Gastrocnemius medialis (tissue), 4 donors: ENCODE data around the gene MXRA8.

ENCODE experiments used
- POLR2A ChIP-seq, 2 donors: fragments of 450-650 bp; IDR thresholded peaks; one replicate each; pipeline ENCODE4 v1.6.1; 2017; ENCODE audit warnings: antibody characterized with exemption in 2 of 2, mild to moderate bottlenecking in 2 of 2, moderate library complexity in 2 of 2
- TF ChIP-seq, protein P1 (sequence below), 5 experiments: fragments of 450-650 bp in 3 of 5; fragments of 200-600 bp in 2 of 5; sonication (generic) in 2 of 5; IDR thresholded peaks in 4 of 5; conservative IDR thresholded peaks in 1 of 5; 1 replicate in 4 of 5; 2 replicates in 1 of 5; pipeline ENCODE4 v1.5.1; 2016 to 2019; ENCODE audit warnings: antibody characterized with exemption in 5 of 5, mild to moderate bottlenecking in 3 of 5, moderate library complexity in 3 of 5

DNA sequence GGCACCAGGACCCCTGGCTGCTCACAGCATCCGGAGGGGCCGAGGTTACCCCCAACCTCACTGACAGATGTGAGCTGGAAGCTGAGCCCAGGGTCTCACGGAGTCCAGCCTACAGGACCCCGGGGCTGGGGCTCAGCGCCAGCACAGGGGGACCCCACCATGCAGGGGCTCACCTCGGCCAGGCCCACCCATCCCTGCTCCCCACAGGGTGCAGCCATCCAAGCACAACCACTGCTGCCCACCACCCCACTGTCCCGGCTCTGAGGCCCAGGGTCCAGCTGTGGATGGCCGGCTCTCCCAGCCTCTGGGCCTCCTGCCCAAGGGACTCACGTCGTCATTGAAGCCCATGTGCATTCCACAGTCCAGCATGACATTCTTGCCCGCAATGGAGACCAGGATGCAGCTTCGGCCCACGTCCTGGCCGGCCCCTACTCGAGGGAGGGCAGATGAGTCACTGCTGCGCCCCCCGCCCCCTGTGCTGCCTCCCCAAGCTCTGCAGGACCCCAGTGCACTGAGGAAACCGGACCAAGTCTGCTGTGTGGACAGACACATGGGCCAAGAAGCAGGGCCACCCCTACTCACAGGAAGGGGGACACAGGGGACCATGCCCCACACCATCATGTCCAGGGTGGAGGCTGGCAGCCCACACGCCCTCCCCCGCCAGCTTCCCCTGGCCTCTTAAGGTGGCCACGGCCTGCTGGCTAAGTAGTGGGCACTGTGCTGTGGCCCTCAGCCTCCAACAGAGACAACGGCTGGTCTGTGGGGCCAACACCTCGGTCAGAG lies 37.5 kb downstream of the MXRA8 start:
- TF ChIP-seq, protein P1, sequence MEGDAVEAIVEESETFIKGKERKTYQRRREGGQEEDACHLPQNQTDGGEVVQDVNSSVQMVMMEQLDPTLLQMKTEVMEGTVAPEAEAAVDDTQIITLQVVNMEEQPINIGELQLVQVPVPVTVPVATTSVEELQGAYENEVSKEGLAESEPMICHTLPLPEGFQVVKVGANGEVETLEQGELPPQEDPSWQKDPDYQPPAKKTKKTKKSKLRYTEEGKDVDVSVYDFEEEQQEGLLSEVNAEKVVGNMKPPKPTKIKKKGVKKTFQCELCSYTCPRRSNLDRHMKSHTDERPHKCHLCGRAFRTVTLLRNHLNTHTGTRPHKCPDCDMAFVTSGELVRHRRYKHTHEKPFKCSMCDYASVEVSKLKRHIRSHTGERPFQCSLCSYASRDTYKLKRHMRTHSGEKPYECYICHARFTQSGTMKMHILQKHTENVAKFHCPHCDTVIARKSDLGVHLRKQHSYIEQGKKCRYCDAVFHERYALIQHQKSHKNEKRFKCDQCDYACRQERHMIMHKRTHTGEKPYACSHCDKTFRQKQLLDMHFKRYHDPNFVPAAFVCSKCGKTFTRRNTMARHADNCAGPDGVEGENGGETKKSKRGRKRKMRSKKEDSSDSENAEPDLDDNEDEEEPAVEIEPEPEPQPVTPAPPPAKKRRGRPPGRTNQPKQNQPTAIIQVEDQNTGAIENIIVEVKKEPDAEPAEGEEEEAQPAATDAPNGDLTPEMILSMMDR (IDR thresholded peaks at IDR 0.05 in 4 of 5, conservative IDR thresholded peaks at IDR 0.05 in 1 of 5): no peak
- no peak for TF ChIP-seq POLR2A (IDR thresholded peaks at IDR 0.05)
